Measurements from ENCODE around the gene EPHB2.

Gene EPHB2

GRCh38 chr1:22914156-22914555 lies 203.5 kb downstream of the EPHB2 start:
- H3K27me3 Mint-ChIP-seq (ENCODE audit: low read depth, poor library complexity) = peaks cover 25% of the 10 kb centered on the region
- TF ChIP-seq CTCF (IDR thresholded peaks at IDR 0.05) = no peak

GRCh38 chr1:22914633-22915217 lies 204.1 kb downstream of the EPHB2 start:
- H3K4me3 Mint-ChIP-seq = no peak overlapping the region
- peaks cover 6% of the 10 kb centered on the region for H3K36me3 Mint-ChIP-seq (ENCODE audit: low read depth)
- TF ChIP-seq CTCF (IDR thresholded peaks at IDR 0.05) = no peak
- no peak for DNase-seq
- no peaks in the 10 kb centered on the region for H3K9me3 Mint-ChIP-seq
- H3K27ac Mint-ChIP-seq = no peak overlapping the region
- peaks cover 32% of the 10 kb centered on the region for H3K4me1 Mint-ChIP-seq
- H3K27me3 Mint-ChIP-seq (ENCODE audit: low read depth, poor library complexity) = peaks cover 25% of the 10 kb centered on the region

More at GRCh38 chr1:22914156-22914555, 203.5 kb downstream of the EPHB2 start:
- Mint-ChIP-seq H3K27ac (no peak overlapping the region), H3K4me1 (peaks cover 26% of the 10 kb centered on the region), H3K36me3 (ENCODE audit: low read depth) (peaks cover 6% of the 10 kb centered on the region), H3K4me3 (no peak overlapping the region), H3K9me3 (no peaks in the 10 kb centered on the region)
- DNase-seq = no peak

GRCh38 chr1:22915231-22915630 lies 204.6 kb downstream of the EPHB2 start:
- DNase-seq = no peak
- peaks cover 6% of the 10 kb centered on the region for H3K36me3 Mint-ChIP-seq (ENCODE audit: low read depth)
- H3K4me1 Mint-ChIP-seq = peaks cover 37% of the 10 kb centered on the region
- no peak for TF ChIP-seq CTCF (IDR thresholded peaks at IDR 0.05)
- H3K4me3 Mint-ChIP-seq = no peak overlapping the region
- no peak overlapping the region for H3K27ac Mint-ChIP-seq
- H3K27me3 Mint-ChIP-seq (ENCODE audit: low read depth, poor library complexity) = peaks cover 25% of the 10 kb centered on the region
- no peaks in the 10 kb centered on the region for H3K9me3 Mint-ChIP-seq

GRCh38 chr1:22915816-22916470 lies 205.3 kb downstream of the EPHB2 start:
- peaks cover 6% of the 10 kb centered on the region for H3K36me3 Mint-ChIP-seq (ENCODE audit: low read depth)
- no peaks in the 10 kb centered on the region for H3K9me3 Mint-ChIP-seq
- peaks cover 25% of the 10 kb centered on the region for H3K27me3 Mint-ChIP-seq (ENCODE audit: low read depth, poor library complexity)
- DNase-seq = no peak
- peaks cover 44% of the 10 kb centered on the region for H3K4me1 Mint-ChIP-seq
- H3K4me3 Mint-ChIP-seq = no peak overlapping the region
- no peak for TF ChIP-seq CTCF (IDR thresholded peaks at IDR 0.05)
- no peak overlapping the region for H3K27ac Mint-ChIP-seq

- Mint-ChIP-seq H3K9me3 (no peaks in the 10 kb centered on the region), H3K4me1 (peaks cover 49% of the 10 kb centered on the region), H3K27me3 (ENCODE audit: low read depth, poor library complexity) (peaks cover 25% of the 10 kb centered on the region), H3K36me3 (ENCODE audit: low read depth) (peaks cover 6% of the 10 kb centered on the region), H3K4me3 (no peak overlapping the region), H3K27ac (no peak overlapping the region)
- no peak for DNase-seq
- no peak for TF ChIP-seq CTCF (IDR thresholded peaks at IDR 0.05)
Measured at GRCh38 chr1:22916471-22916820, 205.8 kb downstream of the EPHB2 start.

- Mint-ChIP-seq H3K4me1 (peaks cover 52% of the 10 kb centered on the region), H3K36me3 (ENCODE audit: low read depth) (peaks cover 6% of the 10 kb centered on the region), H3K27ac (no peak overlapping the region), H3K9me3 (peaks cover 3% of the 10 kb centered on the region), H3K27me3 (ENCODE audit: low read depth, poor library complexity) (peaks cover 25% of the 10 kb centered on the region), H3K4me3 (no peak overlapping the region)
- DNase-seq = no peak
- TF ChIP-seq CTCF (IDR thresholded peaks at IDR 0.05) = no peak
Measured at GRCh38 chr1:22917989-22918388, 207.3 kb downstream of the EPHB2 start.

Measured in nephron progenitor cell (in vitro differentiated cells).